Neutrophil (primary cell): ENCODE measurements around the gene ATP10D.

ENCODE experiments used
- H3K27ac ChIP-seq: fragments of 200-600 bp; sonication (generic); 2 replicates; pipeline ENCODE4 v1.5.1; 2016; ENCODE audit warnings: mild to moderate bottlenecking, moderate library complexity
- H3K27me3 ChIP-seq: fragments of 200-600 bp; sonication (generic); 2 replicates; pipeline ENCODE4 v1.6.0; 2016; ENCODE audit warnings: mild to moderate bottlenecking
- H3K36me3 ChIP-seq: fragments of 200-600 bp; sonication (generic); 2 replicates; pipeline ENCODE4 v1.5.1; 2017
- H3K4me1 ChIP-seq, 2 experiments: fragments of 200-600 bp in 1 of 2; sonication (generic) in 1 of 2; 1 replicate in 1 of 2; 2 replicates in 1 of 2; pipeline versions ENCODE4 v1.5.1 to v1.6.1; 2013 to 2016; ENCODE audit warnings: low read depth in 1 of 2, low read length in 1 of 2, mild to moderate bottlenecking in 1 of 2, moderate library complexity in 1 of 2; ENCODE audit not compliant: control insufficient read depth in 1 of 2, insufficient read depth in 1 of 2
- H3K4me3 ChIP-seq, 2 experiments: fragments of 200-600 bp in 1 of 2; sonication (generic) in 1 of 2; 1 replicate in 1 of 2; 2 replicates in 1 of 2; pipeline ENCODE4 v1.5.1; 2013 to 2016; ENCODE audit warnings: low read depth in 1 of 2, low read length in 1 of 2, mild to moderate bottlenecking in 1 of 2, moderate library complexity in 1 of 2
- H3K9me3 ChIP-seq: fragments of 200-600 bp; sonication (generic); 2 replicates; pipeline ENCODE4 v1.5.1; 2016
- CTCF ChIP-seq: fragments of 200-600 bp; sonication (generic); IDR thresholded peaks from 2 replicates; pipeline ENCODE4 v1.5.1; 2016; ENCODE audit warnings: antibody characterized with exemption

ATP10D gene

GRCh38 chr4:47463235-47463956 is 21.7 kb upstream of the ATP10D start, which contains the start of gene COMMD8:
Gene COMMD8, minus strand, starts transcription at chr4:47463702. Its CDS starts 51 bp downstream, at chr4:47463651.
- H3K27me3 ChIP-seq = no peaks in the 10 kb centered on the region
- H3K4me1 ChIP-seq = peaks cover 29 to 31% of the 10 kb centered on the region in 2 experiments
- H3K36me3 ChIP-seq = no peaks in the 10 kb centered on the region
- H3K9me3 ChIP-seq = no peaks in the 10 kb centered on the region
- TF ChIP-seq CTCF = peak; percentile 73
- H3K27ac ChIP-seq = peak within 1 kb of the TSS; percentile 89
- H3K4me3 ChIP-seq = peak within 1 kb of the TSS; percentile 89 to 97

DNA sequence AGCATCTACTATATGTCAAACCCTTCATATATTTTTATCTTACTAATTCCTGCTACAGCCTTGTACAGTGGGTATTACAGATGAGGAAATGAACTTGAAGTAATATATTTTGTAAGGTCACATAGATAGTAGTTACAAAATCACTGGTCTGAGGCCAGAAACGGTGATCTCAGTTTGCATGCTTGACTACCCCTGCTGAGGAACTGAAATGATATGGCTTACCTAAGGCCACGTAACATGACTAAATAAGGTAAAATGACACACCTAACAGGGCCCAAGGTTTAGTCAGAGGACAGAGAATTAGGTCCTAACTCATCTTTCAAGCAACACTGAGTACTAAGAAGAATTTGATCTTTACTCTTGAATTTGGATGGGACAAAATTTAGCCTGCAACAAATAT is 20.1 kb upstream of the ATP10D start:
- Histone ChIP-seq H3K27ac (peak overlapping the region; percentile 89), H3K4me1 (peaks cover 29 to 31% of the 10 kb centered on the region in 2 experiments), H3K4me3 (no peak overlapping the region), H3K36me3 (no peaks in the 10 kb centered on the region), H3K9me3 (no peaks in the 10 kb centered on the region), H3K27me3 (no peaks in the 10 kb centered on the region)
- TF ChIP-seq CTCF = no peak

DNA sequence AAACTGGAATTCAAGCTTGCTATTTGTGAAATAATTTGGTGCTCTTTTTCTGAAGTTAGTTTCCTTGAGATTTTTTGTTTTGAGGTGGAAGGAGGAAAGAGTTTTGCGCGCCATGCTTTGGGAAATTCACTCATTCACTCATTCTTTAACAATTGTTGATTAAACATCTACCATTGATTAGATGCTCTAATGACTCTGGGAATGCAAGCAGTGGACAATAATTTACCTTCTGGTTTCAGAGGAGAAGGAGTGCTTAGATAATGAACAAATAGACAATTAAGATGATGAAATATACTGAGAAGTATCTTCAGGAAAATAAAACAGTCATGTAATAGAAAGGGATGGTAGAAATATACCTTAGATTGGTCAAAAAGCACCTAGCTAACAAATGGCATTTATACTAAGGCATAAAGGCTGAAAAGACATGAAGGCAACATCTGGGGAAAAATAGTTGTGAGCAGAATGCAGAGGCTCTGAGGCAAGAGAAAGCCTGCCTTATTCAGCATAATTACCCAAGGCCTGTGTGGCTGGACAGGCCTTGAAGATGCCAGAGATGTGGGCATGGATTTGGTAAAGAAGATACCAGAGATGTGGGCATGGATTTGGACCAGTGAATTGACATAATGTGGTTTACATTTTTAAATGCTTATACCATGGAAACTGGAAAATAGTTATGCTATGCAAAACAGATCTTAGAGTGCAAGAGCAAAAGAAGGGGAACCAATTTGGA is 18.9 kb upstream of the ATP10D start:
- H3K27ac ChIP-seq = no peak overlapping the region
- H3K9me3 ChIP-seq = no peaks in the 10 kb centered on the region
- peaks cover 29 to 31% of the 10 kb centered on the region in 2 experiments for H3K4me1 ChIP-seq
- no peaks in the 10 kb centered on the region for H3K36me3 ChIP-seq
- H3K27me3 ChIP-seq = no peaks in the 10 kb centered on the region
- TF ChIP-seq CTCF = no peak
- H3K4me3 ChIP-seq = no peak overlapping the region

DNA sequence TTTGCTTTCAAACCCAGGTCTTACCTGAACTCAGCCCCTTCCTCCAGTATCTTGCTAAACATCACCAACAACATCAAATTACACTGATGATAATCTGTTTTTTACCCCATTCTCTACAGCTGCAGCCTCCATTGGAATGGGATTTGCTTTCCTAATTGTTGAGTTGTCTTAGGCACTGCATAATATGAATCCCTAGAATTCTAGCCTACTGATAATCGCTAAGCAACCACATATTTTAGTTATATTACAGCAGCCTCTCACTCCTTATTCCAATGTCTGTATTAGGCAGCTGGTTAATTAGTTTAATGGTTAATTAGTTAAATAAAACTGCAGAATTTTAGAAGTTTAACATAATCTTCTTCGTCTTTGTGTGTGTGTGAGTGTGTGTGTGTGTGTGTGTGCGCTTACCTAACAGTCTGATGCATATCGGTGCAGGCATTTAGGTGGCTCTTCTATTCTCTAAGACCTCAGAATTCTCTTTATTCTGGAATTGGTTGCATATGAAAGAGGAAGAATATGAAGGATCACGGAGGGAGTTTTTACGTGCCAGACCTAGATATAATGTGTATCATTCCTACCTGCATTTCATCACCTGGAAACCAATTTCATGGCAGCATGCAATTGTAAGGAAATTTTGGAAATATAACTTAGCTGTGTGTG is 16.2 kb upstream of the ATP10D start:
- no peak overlapping the region for H3K27ac ChIP-seq
- H3K9me3 ChIP-seq = no peaks in the 10 kb centered on the region
- no peaks in the 10 kb centered on the region for H3K36me3 ChIP-seq
- peaks cover 26% of the 10 kb centered on the region in 2 experiments for H3K4me1 ChIP-seq
- no peak for TF ChIP-seq CTCF
- H3K4me3 ChIP-seq = no peak overlapping the region
- no peaks in the 10 kb centered on the region for H3K27me3 ChIP-seq

DNA sequence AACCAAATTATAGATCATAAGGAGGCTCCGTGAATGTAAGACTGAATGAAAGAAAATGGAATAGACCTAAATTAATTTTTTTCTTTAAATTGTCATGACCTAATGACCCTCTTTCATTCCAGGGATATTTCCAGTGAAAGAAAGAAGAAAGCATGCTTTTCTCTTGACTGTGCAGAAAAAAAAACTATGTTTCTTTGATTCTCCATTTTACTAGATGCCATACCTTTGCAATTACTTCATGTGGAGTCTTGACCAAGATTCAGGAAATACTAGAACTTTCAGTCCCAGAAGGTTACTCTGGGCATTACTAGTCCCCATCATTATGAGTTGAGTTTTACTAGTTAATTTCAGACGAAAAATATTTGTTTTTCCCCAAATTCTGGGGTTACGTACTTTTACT is 15.1 kb upstream of the ATP10D start:
- H3K9me3 ChIP-seq = no peaks in the 10 kb centered on the region
- no peak for TF ChIP-seq CTCF
- H3K36me3 ChIP-seq = no peaks in the 10 kb centered on the region
- no peaks in the 10 kb centered on the region for H3K27me3 ChIP-seq
- no peak overlapping the region for H3K27ac ChIP-seq
- no peak overlapping the region for H3K4me3 ChIP-seq
- peaks cover 14 to 15% of the 10 kb centered on the region in 2 experiments for H3K4me1 ChIP-seq
